Measurements from ENCODE around the gene REEP5.
"Not testable (repeated sequence)": the region's sequence is repeated elsewhere in the genome, so short reads cannot be mapped to it uniquely, and the experiment has no call there.

Gene REEP5

DNA sequence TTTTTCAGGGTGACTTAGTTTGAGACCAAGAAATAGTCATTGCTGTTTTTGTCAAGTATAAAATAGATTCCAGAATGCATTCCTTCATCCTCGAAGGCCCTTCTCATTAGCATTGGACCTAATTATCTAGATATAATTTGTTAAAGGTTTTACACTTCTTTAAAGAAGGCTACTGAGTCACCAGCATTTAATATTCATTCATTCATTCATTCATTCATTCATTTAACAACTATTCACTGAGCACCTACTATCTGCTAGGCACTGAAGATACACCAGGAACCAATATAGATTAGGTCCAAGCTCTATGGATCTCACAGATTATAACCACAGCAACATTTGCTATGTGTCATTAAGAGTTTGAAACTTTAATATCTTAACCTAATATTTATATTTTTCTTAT lies 11.1 kb upstream of the REEP5 start:
- DNase-seq (ENCODE audit: low read depth): no peak

- no peak for DNase-seq (ENCODE audit: low read depth)
Measured at GRCh38 chr5:112931473-112931872, 9.4 kb upstream of the REEP5 start.

GRCh38 chr5:112930082-112930344 lies 8.0 kb upstream of the REEP5 start:
- DNase-seq (ENCODE audit: low read depth): no peak

GRCh38 chr5:112929336-112930081 lies 7.5 kb upstream of the REEP5 start:
- no peak for DNase-seq (ENCODE audit: low read depth)

DNA sequence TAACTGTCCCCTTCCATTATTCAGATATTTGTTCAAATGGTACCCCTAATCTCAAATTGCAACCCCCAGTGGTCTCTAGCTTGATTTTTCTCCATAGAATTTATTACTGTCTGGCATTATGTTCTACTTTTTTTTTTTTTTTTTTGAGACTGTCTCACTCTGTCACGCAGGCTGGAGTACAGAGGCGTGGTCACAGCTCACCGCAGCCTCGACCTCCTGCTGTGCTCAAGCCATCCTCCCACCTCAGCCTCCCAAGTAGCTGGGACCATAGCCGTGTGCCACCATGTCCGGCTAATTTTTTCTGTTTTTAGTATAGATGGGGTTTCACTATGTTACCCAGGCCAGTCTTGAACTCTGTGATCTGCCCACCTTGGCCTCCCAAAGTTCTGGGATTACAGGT lies 2.0 kb upstream of the REEP5 start:
- DNase-seq (ENCODE audit: low read depth): no peak

GRCh38 chr5:112923148-112923917 lies 1.3 kb upstream of the REEP5 start:
- no peak for DNase-seq (ENCODE audit: low read depth)

DNA sequence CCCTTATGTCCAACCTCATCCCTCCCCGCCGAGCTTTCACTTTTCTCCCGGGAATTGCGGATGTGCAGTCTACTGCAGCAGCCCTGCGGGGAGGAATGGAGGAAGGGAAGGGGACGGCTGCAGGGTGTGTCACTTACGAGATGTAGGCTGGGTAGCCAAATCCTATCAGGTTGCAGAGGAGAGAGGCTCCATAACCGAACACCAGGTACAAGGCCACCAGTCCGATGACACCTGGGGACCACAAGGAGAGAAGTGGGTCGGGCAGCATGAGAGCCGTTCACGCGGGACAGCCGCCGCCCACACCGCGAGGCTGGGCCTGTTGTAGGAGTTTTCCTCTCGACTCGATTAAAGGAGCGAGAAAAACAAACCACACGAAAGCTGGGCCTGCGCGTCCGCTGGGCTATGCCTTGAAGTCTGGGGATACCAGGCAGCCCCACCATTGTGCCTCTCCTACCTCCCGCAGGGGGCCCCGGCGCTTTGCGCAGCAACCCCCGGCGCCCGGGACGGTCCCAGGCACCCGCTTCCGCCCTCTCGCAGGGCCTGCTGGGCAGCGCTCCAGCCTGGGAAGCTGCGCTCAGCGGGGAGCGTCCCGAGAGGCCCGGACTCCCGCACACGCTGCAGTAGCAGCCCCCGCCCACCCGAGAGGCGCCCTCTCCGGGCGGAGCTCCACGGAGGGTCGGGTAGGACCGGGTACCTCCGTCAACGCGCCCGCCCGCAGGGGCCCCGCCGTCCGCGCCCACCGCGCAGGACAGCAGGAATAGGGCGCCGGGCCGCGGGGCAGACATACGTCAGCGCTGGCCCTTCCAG lies 798 bp downstream of the REEP5 start:
- DNase-seq (ENCODE audit: low read depth): peak; percentile 29

GRCh38 chr5:112919972-112920371 lies 2.1 kb downstream of the REEP5 start:
- DNase-seq (ENCODE audit: low read depth): no peak

- no peak for DNase-seq (ENCODE audit: low read depth)
Measured at GRCh38 chr5:112918679-112919078, 3.3 kb downstream of the REEP5 start.

DNA sequence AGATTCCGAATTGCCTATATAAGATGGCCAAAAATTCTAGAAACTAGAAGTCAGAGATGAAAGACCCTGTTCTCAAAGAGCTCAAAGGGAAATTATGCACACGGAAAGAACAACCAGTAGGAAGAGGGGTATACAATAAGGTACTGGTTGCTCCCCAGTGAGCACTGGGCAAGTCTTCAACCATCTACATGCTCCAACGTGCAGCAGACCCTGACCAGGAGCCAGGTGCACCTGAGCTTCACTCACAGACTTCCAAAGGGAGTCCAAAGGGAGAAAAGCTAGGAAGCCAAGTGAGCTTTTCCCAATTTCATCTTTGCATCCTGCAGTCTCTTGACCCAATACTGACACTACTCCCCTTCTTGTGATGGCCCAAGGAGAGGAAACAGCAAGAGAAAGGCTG lies 3.9 kb downstream of the REEP5 start:
- no peak for DNase-seq (ENCODE audit: low read depth)

DNA sequence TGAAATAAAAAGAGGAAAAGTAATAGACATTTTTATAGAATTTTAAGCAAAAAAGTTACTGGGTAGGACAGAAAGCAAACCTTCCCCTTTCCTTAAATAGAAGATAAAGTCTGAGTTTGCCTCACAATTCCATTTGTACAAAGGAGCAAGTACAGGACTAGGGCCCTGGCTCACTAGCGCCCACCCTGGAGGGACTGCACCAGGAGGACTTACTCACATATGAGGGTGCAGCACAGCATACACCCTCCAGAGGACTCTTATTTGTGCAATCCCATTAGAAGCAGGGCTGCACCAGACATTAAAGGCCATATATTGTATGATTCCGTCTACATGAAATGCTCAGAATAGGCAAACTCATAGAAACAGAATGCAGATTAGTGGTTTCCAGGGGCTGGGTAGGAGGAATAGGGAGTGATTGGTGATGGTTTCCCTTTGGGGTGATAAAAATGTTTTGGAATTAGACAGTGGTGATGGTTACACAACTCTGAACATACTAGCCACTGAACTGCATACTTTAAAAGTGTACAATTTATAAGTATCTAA lies 4.5 kb downstream of the REEP5 start:
- no peak for DNase-seq (ENCODE audit: low read depth)

DNA sequence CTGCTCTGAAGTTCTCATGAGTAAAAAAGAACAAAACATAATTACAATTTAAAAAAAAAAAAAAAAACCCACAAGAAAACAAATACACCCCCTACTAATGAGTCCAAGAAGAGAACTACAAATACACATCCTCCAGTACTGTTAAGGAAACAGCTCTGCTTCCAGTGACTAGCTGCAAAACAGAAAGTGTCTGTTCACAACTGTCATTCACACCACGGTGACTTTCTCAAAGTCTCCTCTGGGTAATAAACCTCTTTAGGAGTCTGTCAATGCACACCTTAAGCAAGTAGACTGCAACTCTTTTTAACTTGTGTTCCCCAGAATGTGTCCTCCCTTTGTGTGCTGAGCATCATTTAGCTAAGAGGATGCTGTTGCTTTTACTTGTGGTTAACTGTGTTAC lies 6.2 kb downstream of the REEP5 start:
- DNase-seq (ENCODE audit: low read depth): no peak

DNA sequence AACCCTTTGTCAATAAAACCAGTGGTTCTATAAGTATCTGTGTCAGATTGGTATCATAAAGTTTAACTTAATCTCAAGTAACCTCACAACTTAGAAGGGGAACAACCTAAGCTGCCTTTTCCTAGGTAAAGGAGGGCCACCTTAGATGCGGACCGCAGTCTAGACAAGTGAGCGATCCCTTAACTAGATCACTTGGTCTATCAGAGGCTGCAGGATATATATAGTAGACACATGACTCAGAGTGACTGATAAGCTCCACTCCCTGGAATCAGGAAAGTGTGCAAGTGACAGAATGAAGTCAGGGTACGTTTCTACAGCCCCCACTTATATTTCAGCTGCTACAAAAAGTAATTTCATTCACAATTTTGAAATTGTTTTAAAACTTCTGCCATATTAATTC lies 7.4 kb downstream of the REEP5 start:
- DNase-seq (ENCODE audit: low read depth): no peak

GRCh38 chr5:112910529-112910928 lies 11.5 kb downstream of the REEP5 start:
- no peak for DNase-seq (ENCODE audit: low read depth)

DNA sequence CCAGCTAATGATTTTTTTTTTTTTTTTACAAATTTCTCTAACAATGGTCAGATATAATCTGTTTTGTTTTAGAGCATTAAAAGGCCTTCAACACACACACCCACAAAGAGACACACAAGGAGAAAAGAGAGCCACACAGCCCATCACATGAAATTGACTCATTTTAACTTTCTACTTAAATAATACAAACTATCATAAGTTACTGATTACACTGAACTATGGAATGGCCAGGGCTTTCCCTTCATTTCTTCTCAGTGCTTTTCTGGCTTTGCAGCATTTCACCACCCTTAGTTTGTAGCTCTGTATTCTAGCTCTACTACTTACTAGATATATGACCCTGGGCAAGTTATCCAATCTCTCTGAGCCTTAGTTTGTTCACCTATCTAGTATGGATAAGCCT lies 13.2 kb downstream of the REEP5 start:
- DNase-seq (ENCODE audit: low read depth): no peak

GRCh38 chr5:112907166-112907631 lies 14.8 kb downstream of the REEP5 start:
- DNase-seq (ENCODE audit: low read depth): no peak

GRCh38 chr5:112906637-112907036 lies 15.4 kb downstream of the REEP5 start:
- DNase-seq (ENCODE audit: low read depth): no peak

DNA sequence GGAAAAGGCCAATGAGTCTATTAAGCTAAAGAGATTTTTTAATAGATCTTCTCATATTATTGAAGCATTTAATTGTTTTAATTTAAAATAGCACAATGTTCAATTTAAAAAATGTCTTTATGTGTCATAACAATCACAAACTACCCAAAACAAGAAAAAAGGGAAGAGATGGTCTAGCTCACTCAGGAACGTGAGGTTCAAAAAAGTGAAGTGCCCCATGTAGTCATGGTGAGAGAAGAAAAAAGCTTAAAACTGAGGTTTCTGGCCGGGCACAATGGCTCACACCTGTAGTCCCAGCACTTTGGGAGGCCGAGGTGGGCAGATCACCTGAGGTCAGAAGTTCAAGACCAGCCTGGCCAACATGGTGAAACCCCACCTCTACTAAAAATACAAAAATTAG lies 17.0 kb downstream of the REEP5 start:
- DNase-seq (ENCODE audit: low read depth): not testable (repeated sequence)

DNA sequence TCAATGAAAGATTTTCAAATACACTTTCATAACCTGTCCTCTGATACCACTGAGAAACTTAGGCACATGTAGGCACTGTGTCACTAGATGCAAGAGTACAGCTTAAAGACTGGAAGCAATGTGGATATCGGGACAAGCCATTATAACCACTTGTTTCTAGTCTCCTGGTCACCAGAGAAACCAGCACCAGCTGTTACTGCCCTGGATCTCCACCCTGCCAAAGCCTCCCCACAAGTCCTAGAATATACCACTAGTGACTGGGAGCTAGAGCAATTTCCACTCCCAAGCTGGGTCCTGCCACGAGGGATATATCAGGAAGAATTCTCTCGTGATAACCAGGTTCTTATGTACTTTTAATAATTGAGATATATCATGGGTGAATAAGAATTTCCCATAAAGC lies 19.5 kb downstream of the REEP5 start:
- DNase-seq (ENCODE audit: low read depth): no peak

DNA sequence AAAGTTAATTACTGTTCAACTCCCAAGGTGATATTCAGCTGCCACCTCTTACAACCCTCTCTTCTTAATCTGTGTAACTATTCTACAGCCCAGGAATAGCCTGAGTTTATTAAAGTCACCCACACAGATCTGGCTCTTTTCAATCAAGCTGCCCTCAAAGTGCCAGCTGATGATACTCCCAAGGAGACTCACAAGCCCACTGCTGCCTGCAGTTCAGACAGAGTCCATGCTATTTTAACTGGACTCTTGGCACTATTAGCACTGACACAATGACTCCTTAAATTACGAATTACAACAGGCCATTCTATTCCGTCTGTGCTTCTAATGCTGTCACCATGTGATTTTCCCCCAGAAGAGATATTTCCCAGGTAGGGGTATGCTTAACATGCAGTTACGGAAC lies 26.3 kb downstream of the REEP5 start:
- DNase-seq (ENCODE audit: low read depth): no peak

GRCh38 chr5:112892776-112893175 lies 29.3 kb downstream of the REEP5 start:
- DNase-seq (ENCODE audit: low read depth): no peak

DNA sequence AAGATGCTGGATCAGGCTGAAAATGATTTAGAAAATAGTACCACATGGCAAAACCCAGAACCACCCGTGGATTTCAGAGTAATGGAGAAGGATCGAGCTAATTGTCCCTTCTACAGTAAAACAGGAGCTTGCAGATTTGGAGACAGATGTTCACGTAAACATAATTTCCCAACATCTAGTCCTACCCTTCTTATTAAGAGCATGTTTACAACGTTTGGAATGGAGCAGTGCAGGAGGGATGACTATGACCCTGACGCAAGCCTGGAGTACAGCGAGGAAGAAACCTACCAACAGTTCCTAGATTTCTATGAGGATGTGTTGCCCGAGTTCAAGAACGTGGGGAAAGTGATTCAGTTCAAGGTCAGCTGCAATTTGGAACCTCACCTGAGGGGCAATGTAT lies 30.0 kb downstream of the REEP5 start:
- DNase-seq (ENCODE audit: low read depth): not testable (repeated sequence)

DNA sequence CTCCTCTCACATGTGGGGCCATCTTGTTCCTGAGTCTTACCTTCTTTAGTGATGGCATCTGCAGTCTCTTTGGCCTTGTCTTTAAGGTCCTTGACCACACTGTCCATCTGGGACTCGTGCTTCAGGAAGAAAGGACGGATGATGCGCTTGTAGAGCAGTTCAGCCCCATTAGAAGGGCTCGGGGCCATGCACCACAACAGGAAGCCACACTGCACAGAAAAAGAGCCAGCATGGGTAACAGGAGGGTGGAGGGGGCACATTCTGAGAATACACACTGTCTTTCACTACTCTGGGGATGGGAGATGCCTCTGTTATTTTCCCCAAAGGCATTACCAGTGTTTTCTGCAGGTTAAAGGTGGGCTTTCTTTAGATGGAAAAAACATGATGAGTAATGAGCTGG lies 35.1 kb downstream of the REEP5 start:
- DNase-seq (ENCODE audit: low read depth): no peak

Measured in HS-5 (cell line).